CD4-positive, alpha-beta T cell treated with Interleukin-17A for 4 hours (primary cell): Measurements from ENCODE around the gene RHD.
"Not testable (repeated sequence)": the region's sequence is repeated elsewhere in the genome, so short reads cannot be mapped to it uniquely, and the experiment has no call there.

Experiments
- DNase-seq: peaks from one replicate; pipeline ENCODE4 v3.0.0-alpha.2; 2020; ENCODE audit warnings: mixed read lengths

Gene RHD

GRCh38 chr1:25272238-25272637 is at the start of gene RHD:
Gene RHD, plus strand, starts transcription at chr1:25272509. Its CDS starts 39 bp downstream, at chr1:25272548.
- not testable (repeated sequence) for DNase-seq

- no peak for DNase-seq
Observed at GRCh38 chr1:25222606-25223005, 49.7 kb upstream of the RHD start.

- DNase-seq = no peak
Observed at GRCh38 chr1:25223471-25223870, 48.8 kb upstream of the RHD start.

GRCh38 chr1:25232027-25232865 is 40.1 kb upstream of the RHD start, which contains the start of gene SYF2:
Gene SYF2, minus strand, starts transcription at chr1:25232502. Its CDS starts 35 bp downstream, at chr1:25232467.
- peak; percentile 91 for DNase-seq

GRCh38 chr1:25232866-25233784 is 39.2 kb upstream of the RHD start:
- peak; percentile 59 for DNase-seq

- DNase-seq = not testable (repeated sequence)
Observed at GRCh38 chr1:25235411-25235810, 36.9 kb upstream of the RHD start.

- DNase-seq = not testable (repeated sequence)
Observed at GRCh38 chr1:25236261-25236660, 36.0 kb upstream of the RHD start.

- no peak for DNase-seq
Observed at GRCh38 chr1:25238046-25238445, 34.3 kb upstream of the RHD start.

- DNase-seq = peak; percentile 86
Observed at GRCh38 chr1:25239681-25240541, 32.4 kb upstream of the RHD start.

- no peak for DNase-seq
Observed at GRCh38 chr1:25243907-25244306, 28.4 kb upstream of the RHD start.

- DNase-seq = no peak
Observed at GRCh38 chr1:25245393-25245792, 26.9 kb upstream of the RHD start.

- no peak for DNase-seq
Observed at GRCh38 chr1:25245809-25246599, 26.3 kb upstream of the RHD start.

- DNase-seq = peak; percentile 39
Observed at GRCh38 chr1:25246600-25247023, 25.7 kb upstream of the RHD start.

GRCh38 chr1:25247024-25247828 is 25.1 kb upstream of the RHD start, which contains the start of gene RSRP1:
Gene RSRP1, minus strand, starts transcription at chr1:25247454. Its CDS starts 491 bp downstream, at chr1:25246963.
- peak; percentile 100 for DNase-seq

GRCh38 chr1:25247829-25248754 is 24.2 kb upstream of the RHD start:
- no peak for DNase-seq

GRCh38 chr1:25253911-25254310 is 18.4 kb upstream of the RHD start:
- no peak for DNase-seq

- no peak for DNase-seq
Observed at GRCh38 chr1:25255706-25256577, 16.4 kb upstream of the RHD start.

GRCh38 chr1:25256578-25256965 is 15.7 kb upstream of the RHD start:
- no peak for DNase-seq
